Liver (tissue), 9 donors: ENCODE measurements around the gene ADAM19. TPM values are rescaled to one million over a fixed set of nuclear protein-coding genes. Genes with fewer than 3 reads are reported as not detected.

Source experiments
- DNase-seq: peaks from one replicate; pipeline ENCODE4 v3.0.0-alpha.2; 2017; ENCODE audit warnings: low spot score
- H3K27ac ChIP-seq, 2 donors: one replicate each; pipeline ENCODE4 v1.7.0; 2013; ENCODE audit warnings: inconsistent platforms in 2 of 2, low read length in 2 of 2, control low read depth in 1 of 2, low read depth in 1 of 2, mild to moderate bottlenecking in 1 of 2
- H3K27me3 ChIP-seq, 4 donors: one replicate each; pipeline versions ENCODE4 v1.6.1 to v1.7.0; 2013; ENCODE audit warnings: low read length in 3 of 4, inconsistent platforms in 1 of 4, mild to moderate bottlenecking in 1 of 4, moderate library complexity in 1 of 4; ENCODE audit not compliant: control insufficient read depth in 4 of 4, insufficient read depth in 4 of 4
- H3K36me3 ChIP-seq, 4 donors: one replicate each; pipeline versions ENCODE4 v1.6.1 to v1.7.0; 2013; ENCODE audit warnings: low read length in 3 of 4, mild to moderate bottlenecking in 3 of 4, low read depth in 1 of 4, moderate library complexity in 1 of 4; ENCODE audit not compliant: control insufficient read depth in 4 of 4, insufficient read depth in 3 of 4
- H3K4me1 ChIP-seq, 4 donors: one replicate each; pipeline versions ENCODE4 v1.6.1 to v1.7.0; 2013; ENCODE audit warnings: low read length in 3 of 4, mild to moderate bottlenecking in 3 of 4, moderate library complexity in 1 of 4; ENCODE audit not compliant: control insufficient read depth in 4 of 4, insufficient read depth in 4 of 4
- H3K4me3 ChIP-seq, 3 donors: one replicate each; pipeline versions ENCODE4 v1.6.1 to v1.7.0; 2013; ENCODE audit warnings: low read length in 3 of 3, control low read depth in 1 of 3, low read depth in 1 of 3, mild to moderate bottlenecking in 1 of 3
- H3K9ac ChIP-seq, 2 donors: one replicate each; pipeline ENCODE4 v1.7.0; 2013; ENCODE audit warnings: low read length in 2 of 2, mild to moderate bottlenecking in 2 of 2, moderate library complexity in 2 of 2, control low read depth in 1 of 2, low read depth in 1 of 2
- H3K9me3 ChIP-seq, 4 donors: one replicate each; pipeline versions ENCODE4 v1.6.1 to v1.7.0; 2013; ENCODE audit warnings: low read length in 3 of 4; ENCODE audit not compliant: control insufficient read depth in 4 of 4
- EGR1 ChIP-seq, 2 donors: IDR thresholded peaks; 2 replicates each; pipeline ENCODE4 v1.6.1; 2016 to 2018; ENCODE audit warnings: antibody characterized with exemption in 2 of 2, low read depth in 2 of 2
- FOXA1 ChIP-seq: IDR thresholded peaks from 2 replicates; pipeline ENCODE4 v1.6.1; 2016; ENCODE audit warnings: antibody characterized with exemption
- FOXA2 ChIP-seq: IDR thresholded peaks from 2 replicates; pipeline ENCODE4 v1.6.1; 2016; ENCODE audit warnings: antibody characterized with exemption
- GABPA ChIP-seq, 2 donors: IDR thresholded peaks in 1 of 2; conservative IDR thresholded peaks in 1 of 2; 2 replicates each; pipeline ENCODE4 v1.6.1; 2016; ENCODE audit warnings: antibody characterized with exemption in 2 of 2, mild to moderate bottlenecking in 1 of 2, moderate library complexity in 1 of 2
- HNF4A ChIP-seq, 2 donors: conservative IDR thresholded peaks; 2 replicates each; pipeline ENCODE4 v1.6.1; 2016; ENCODE audit warnings: antibody characterized with exemption in 2 of 2, mild to moderate bottlenecking in 2 of 2
- HNF4G ChIP-seq: IDR thresholded peaks from 2 replicates; pipeline ENCODE4 v1.6.1; 2016; ENCODE audit warnings: antibody characterized with exemption
- JUND ChIP-seq, 2 donors: IDR thresholded peaks; 2 replicates each; pipeline ENCODE4 v1.6.1; 2016; ENCODE audit warnings: antibody characterized with exemption in 2 of 2
- NR2F2 ChIP-seq: IDR thresholded peaks from 2 replicates; pipeline ENCODE4 v1.6.1; 2016; ENCODE audit warnings: antibody characterized with exemption
- RAD21 ChIP-seq, 2 donors: IDR thresholded peaks; 2 replicates each; pipeline ENCODE4 v1.6.1; 2016; ENCODE audit warnings: antibody characterized with exemption in 2 of 2, mild to moderate bottlenecking in 2 of 2
- RXRA ChIP-seq, 2 donors: IDR thresholded peaks; 2 replicates each; pipeline ENCODE4 v1.6.1; 2017 to 2018; ENCODE audit warnings: antibody characterized with exemption in 2 of 2, mild to moderate bottlenecking in 1 of 2
- SP1 ChIP-seq: IDR thresholded peaks from 2 replicates; pipeline ENCODE4 v1.6.1; 2018; ENCODE audit warnings: antibody characterized with exemption, mild to moderate bottlenecking
- TAF1 ChIP-seq: conservative IDR thresholded peaks from 2 replicates; pipeline ENCODE4 v1.6.1; 2016; ENCODE audit warnings: antibody characterized with exemption, mild to moderate bottlenecking
- YY1 ChIP-seq: IDR thresholded peaks from 2 replicates; pipeline ENCODE4 v1.6.1; 2016; ENCODE audit warnings: antibody characterized with exemption, mild to moderate bottlenecking
- polyA plus RNA-seq, 2 donors: library from polyadenylated mRNA; stranded (reverse) in 1 of 2; unstranded in 1 of 2; fragments of 200-250 nt in 1 of 2; fragments of >200 nt in 1 of 2; fragmentation: Nextera tagmentation in 1 of 2; extraction: Ambion mirVana in 1 of 2; gene quantifications; one replicate each; pipeline versions ENCODE4 v1.2.1 to v1.2.3, GENCODE V29; 2013 to 2015
- total RNA-seq, 2 donors: library from RNA; depleted of rRNA; stranded (reverse); fragments of >200 nt; gene quantifications; one replicate each; pipeline ENCODE4 v1.2.3, GENCODE V29; 2014
- TF ChIP-seq, protein P1 (sequence below): IDR thresholded peaks from 2 replicates; pipeline ENCODE4 v1.6.1; 2016; ENCODE audit warnings: antibody characterized with exemption
- TF ChIP-seq, protein P2 (sequence below): IDR thresholded peaks from 2 replicates; pipeline ENCODE4 v1.6.1; 2016; ENCODE audit warnings: antibody characterized with exemption, mild to moderate bottlenecking
- TF ChIP-seq, protein P3 (sequence below): IDR thresholded peaks from 2 replicates; pipeline ENCODE4 v1.6.1; 2016; ENCODE audit warnings: antibody characterized with exemption
- TF ChIP-seq, protein P4 (sequence below): fragments of 150-350 bp; IDR thresholded peaks from 2 replicates; pipeline ENCODE4 v1.5.1; 2017; ENCODE audit warnings: improper control_type of control experiment, low read depth, low read length; ENCODE audit not compliant: missing input control
- TF ChIP-seq, protein P5 (sequence below): IDR thresholded peaks from 2 replicates; pipeline ENCODE4 v1.6.1; 2016; ENCODE audit warnings: antibody characterized with exemption
- donor health status: healthy.
- donor health status: healthy.
- donor health status: healthy.
- donor health status: healthy.
- donor health status: healthy.

The ADAM19 gene
- total and polyA plus RNA-seq, 4 donors, result 2.4 to 7.1 (median 2.9) TPM

DNA sequence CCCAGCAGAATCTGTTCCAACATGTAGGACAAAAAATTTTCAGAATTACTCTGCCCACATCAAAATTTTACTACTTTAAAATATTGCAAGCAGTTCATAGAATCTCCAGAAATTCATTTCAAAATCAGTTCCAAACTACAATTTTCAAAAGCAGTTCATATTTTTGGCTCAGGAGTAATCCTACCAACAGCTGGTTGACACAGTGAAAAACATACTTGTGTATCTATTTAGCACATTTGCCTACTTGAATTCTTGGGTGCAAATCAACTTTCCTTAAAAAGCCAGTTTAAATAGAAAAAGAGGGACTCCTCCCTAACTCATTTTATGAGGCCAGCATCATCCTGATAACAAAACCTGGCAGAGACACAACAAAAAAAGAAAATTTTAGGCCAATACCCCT, 45.2 kb upstream of the ADAM19 start:
- DNase-seq, result no peak
- Histone ChIP-seq H3K9ac (no peak overlapping the region), H3K4me3 (no peak overlapping the region), H3K36me3 (no peaks in the 10 kb centered on the region), H3K4me1 (no peaks in the 10 kb centered on the region), H3K27me3 (no peaks in the 10 kb centered on the region), H3K9me3 (peaks cover 0 to 4% (median 0%) of the 10 kb centered on the region in 4 donors), H3K27ac (no peak overlapping the region)
- TF ChIP-seq JUND (IDR thresholded peaks at IDR 0.05) (no peak), YY1 (no peak), RXRA (IDR thresholded peaks at IDR 0.05) (no peak), TAF1 (no peak), RAD21 (IDR thresholded peaks at IDR 0.05) (no peak), FOXA2 (no peak), SP1 (no peak), NR2F2 (no peak), HNF4G (no peak), HNF4A (conservative IDR thresholded peaks at IDR 0.05) (no peak), GABPA (IDR thresholded peaks at IDR 0.05 in 1 of 2, conservative IDR thresholded peaks at IDR 0.05 in 1 of 2) (no peak), FOXA1 (no peak), EGR1 (IDR thresholded peaks at IDR 0.05; ENCODE audit: low read depth in 2 of 2) (no peak)
- TF ChIP-seq, protein P1, sequence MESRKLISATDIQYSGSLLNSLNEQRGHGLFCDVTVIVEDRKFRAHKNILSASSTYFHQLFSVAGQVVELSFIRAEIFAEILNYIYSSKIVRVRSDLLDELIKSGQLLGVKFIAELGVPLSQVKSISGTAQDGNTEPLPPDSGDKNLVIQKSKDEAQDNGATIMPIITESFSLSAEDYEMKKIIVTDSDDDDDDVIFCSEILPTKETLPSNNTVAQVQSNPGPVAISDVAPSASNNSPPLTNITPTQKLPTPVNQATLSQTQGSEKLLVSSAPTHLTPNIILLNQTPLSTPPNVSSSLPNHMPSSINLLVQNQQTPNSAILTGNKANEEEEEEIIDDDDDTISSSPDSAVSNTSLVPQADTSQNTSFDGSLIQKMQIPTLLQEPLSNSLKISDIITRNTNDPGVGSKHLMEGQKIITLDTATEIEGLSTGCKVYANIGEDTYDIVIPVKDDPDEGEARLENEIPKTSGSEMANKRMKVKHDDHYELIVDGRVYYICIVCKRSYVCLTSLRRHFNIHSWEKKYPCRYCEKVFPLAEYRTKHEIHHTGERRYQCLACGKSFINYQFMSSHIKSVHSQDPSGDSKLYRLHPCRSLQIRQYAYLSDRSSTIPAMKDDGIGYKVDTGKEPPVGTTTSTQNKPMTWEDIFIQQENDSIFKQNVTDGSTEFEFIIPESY, result no peak
- TF ChIP-seq, protein P2, sequence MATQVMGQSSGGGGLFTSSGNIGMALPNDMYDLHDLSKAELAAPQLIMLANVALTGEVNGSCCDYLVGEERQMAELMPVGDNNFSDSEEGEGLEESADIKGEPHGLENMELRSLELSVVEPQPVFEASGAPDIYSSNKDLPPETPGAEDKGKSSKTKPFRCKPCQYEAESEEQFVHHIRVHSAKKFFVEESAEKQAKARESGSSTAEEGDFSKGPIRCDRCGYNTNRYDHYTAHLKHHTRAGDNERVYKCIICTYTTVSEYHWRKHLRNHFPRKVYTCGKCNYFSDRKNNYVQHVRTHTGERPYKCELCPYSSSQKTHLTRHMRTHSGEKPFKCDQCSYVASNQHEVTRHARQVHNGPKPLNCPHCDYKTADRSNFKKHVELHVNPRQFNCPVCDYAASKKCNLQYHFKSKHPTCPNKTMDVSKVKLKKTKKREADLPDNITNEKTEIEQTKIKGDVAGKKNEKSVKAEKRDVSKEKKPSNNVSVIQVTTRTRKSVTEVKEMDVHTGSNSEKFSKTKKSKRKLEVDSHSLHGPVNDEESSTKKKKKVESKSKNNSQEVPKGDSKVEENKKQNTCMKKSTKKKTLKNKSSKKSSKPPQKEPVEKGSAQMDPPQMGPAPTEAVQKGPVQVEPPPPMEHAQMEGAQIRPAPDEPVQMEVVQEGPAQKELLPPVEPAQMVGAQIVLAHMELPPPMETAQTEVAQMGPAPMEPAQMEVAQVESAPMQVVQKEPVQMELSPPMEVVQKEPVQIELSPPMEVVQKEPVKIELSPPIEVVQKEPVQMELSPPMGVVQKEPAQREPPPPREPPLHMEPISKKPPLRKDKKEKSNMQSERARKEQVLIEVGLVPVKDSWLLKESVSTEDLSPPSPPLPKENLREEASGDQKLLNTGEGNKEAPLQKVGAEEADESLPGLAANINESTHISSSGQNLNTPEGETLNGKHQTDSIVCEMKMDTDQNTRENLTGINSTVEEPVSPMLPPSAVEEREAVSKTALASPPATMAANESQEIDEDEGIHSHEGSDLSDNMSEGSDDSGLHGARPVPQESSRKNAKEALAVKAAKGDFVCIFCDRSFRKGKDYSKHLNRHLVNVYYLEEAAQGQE, result no peak
- TF ChIP-seq, protein P3, sequence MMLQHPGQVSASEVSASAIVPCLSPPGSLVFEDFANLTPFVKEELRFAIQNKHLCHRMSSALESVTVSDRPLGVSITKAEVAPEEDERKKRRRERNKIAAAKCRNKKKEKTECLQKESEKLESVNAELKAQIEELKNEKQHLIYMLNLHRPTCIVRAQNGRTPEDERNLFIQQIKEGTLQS, result no peak
- TF ChIP-seq, protein P4, sequence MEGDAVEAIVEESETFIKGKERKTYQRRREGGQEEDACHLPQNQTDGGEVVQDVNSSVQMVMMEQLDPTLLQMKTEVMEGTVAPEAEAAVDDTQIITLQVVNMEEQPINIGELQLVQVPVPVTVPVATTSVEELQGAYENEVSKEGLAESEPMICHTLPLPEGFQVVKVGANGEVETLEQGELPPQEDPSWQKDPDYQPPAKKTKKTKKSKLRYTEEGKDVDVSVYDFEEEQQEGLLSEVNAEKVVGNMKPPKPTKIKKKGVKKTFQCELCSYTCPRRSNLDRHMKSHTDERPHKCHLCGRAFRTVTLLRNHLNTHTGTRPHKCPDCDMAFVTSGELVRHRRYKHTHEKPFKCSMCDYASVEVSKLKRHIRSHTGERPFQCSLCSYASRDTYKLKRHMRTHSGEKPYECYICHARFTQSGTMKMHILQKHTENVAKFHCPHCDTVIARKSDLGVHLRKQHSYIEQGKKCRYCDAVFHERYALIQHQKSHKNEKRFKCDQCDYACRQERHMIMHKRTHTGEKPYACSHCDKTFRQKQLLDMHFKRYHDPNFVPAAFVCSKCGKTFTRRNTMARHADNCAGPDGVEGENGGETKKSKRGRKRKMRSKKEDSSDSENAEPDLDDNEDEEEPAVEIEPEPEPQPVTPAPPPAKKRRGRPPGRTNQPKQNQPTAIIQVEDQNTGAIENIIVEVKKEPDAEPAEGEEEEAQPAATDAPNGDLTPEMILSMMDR, result no peak
- TF ChIP-seq, protein P5, sequence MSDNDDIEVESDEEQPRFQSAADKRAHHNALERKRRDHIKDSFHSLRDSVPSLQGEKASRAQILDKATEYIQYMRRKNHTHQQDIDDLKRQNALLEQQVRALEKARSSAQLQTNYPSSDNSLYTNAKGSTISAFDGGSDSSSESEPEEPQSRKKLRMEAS, result no peak
